AG04449 (cell line): Measurements from ENCODE around the gene NPEPPS.

Source experiments
- CTCF ChIA-PET: fragments of 350-600 bp; formaldehyde crosslinking; extraction: SDS; loops from one replicate; lab custom pipeline; 2021; ENCODE audit warnings: antibody characterized with exemption; lab: Yijun Ruan, JAX
- POLR2A ChIA-PET: fragments of 400-600, 350-600 bp; formaldehyde crosslinking; extraction: SDS; loops from one replicate; lab custom pipeline; 2020; ENCODE audit warnings: antibody characterized with exemption, inconsistent platforms; lab: Yijun Ruan, JAX
- DNase-seq: peaks from one replicate; pipeline ENCODE4 v3.0.0-alpha.2; 2010; ENCODE audit warnings: low read depth, low spot score
- H3K4me3 ChIP-seq: 2 replicates; pipeline ENCODE4 v1.5.1; 2011; ENCODE audit warnings: low read depth, mild to moderate bottlenecking, control low read depth, low read length
- CTCF ChIP-seq: IDR thresholded peaks from one replicate; pipeline ENCODE4 v1.5.1; 2011; ENCODE audit warnings: mild to moderate bottlenecking, moderate library complexity, low read length, control low read depth, inconsistent platforms; ENCODE audit not compliant: insufficient read depth; ENCODE audit errors: missing control alignments

NPEPPS gene

GRCh38 chr17:47603830-47604597, 73.1 kb downstream of the NPEPPS start:
- no peak for DNase-seq
- no peak for TF ChIP-seq CTCF
- ChIA-PET POLR2A (no interaction called here), CTCF (interaction anchor here (0.6 to 5.8 kb wide), 3 partner anchors 7 to 16 kb away, joined by 3 to 60 read pairs (median 25); no protein-coding TSS in a partner anchor)
- H3K4me3 ChIP-seq = no peak overlapping the region

- DNase-seq = no peak
- ChIA-PET POLR2A (no interaction called here), CTCF (interaction anchor here (5.3 to 5.8 kb wide), 2 partner anchors 11 to 15 kb away, joined by 25 to 60 read pairs; no protein-coding TSS in a partner anchor)
- no peak for TF ChIP-seq CTCF
- H3K4me3 ChIP-seq = no peak overlapping the region
Measured at GRCh38 chr17:47604598-47604927, 73.7 kb downstream of the NPEPPS start.

GRCh38 chr17:47605011-47605410, 74.1 kb downstream of the NPEPPS start:
- CTCF ChIA-PET = interaction anchor here (5.3 to 5.8 kb wide), 2 partner anchors 10 to 15 kb away, joined by 25 to 60 read pairs; no protein-coding TSS in a partner anchor
- TF ChIP-seq CTCF = no peak
- POLR2A ChIA-PET = no interaction called here
- DNase-seq = peak; percentile 23
- H3K4me3 ChIP-seq = no peak overlapping the region

GRCh38 chr17:47607481-47607880, 76.6 kb downstream of the NPEPPS start:
- no peak overlapping the region for H3K4me3 ChIP-seq
- CTCF ChIA-PET = interaction anchor here (1.1 to 5.8 kb wide), 3 partner anchors 8 to 107 kb away, joined by 3 to 60 read pairs (median 25); no protein-coding TSS in a partner anchor
- no peak for TF ChIP-seq CTCF
- no peak for DNase-seq
- POLR2A ChIA-PET = no interaction called here

DNA sequence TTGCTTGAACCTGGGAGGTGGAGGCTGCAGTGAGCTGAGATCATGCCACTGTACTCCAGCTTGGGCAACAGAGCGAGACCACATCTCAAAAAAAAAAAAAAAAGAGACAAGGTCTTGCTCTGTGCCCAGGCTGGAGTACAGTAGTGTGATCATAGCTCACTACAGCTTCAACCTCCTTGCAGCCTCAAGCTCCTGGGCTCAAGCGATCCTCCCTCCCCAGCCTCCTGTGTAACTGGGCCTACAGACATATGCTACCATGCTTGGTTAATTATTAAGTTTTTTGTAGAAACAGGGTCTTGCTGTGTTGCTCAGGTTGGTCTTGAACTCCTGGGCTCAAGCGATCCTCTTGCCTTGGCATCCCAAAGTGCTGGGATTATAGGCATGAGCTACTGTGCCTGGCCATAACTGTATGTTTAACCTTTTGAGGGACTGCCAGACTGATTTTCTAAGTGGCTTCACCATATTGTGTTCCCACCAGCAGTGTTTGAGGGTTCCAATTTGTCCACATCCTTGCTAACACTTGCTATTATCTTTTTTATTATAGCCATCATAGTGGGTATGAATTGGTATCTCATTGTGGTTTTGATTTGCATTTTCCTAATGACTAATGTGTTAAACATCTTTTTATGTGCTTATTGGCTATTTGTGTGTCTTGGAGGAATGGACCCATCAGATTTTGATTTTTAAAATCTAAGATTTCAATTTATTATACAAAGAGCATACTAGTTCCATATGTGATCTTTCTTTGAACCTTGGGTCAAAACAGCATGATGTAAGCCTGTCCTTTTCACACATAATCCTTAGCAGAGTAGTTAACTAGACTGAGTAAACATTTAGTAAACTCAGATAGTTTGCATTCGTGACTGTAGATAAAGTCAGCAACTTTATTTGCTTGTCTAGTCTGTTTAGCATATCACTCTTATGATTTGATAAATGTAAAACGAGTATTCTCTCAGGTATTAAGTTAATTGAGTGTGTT, 80.8 kb downstream of the NPEPPS start:
- POLR2A ChIA-PET = no interaction called here
- CTCF ChIA-PET = interaction anchor here (1.0 kb wide), 1 partner anchor 8 kb away, joined by 3 read pairs; no protein-coding TSS in a partner anchor
- H3K4me3 ChIP-seq = no peak overlapping the region
- TF ChIP-seq CTCF = no peak
- DNase-seq = no peak
